Measurements from ENCODE around the gene NFKBIE. TPM values are rescaled to one million over a fixed set of nuclear protein-coding genes. Genes with fewer than 3 reads are reported as not detected.

The NFKBIE gene
- total RNA-seq, 1 experiment from 2014 or later = 7.6 TPM

GRCh38 chr6:44309631-44310030 is 44.3 kb upstream of the NFKBIE start:
- H3K9me3 ChIP-seq (ENCODE audit: control insufficient read depth in 1 of 2, insufficient read depth in 1 of 2, low read depth in 1 of 2, low read length in 2 of 2) = no peaks in the 10 kb centered on the region
- DNase-seq (ENCODE audit: low read depth, low spot score) (no peak), ATAC-seq (no peak)
- no peaks in the 10 kb centered on the region for H3K9me2 ChIP-seq (ENCODE audit: insufficient read depth)
- no peak overlapping the region for H3K4me3 ChIP-seq (replicated peaks in 1 of 2; ENCODE audit: low read depth in 1 of 2, low read length in 2 of 2)
- H3K4me1 ChIP-seq (ENCODE audit: control insufficient read depth in 1 of 2, insufficient read depth in 2 of 2, low read length in 2 of 2) = peaks cover 6 to 16% of the 10 kb centered on the region in 2 experiments
- no peaks in the 10 kb centered on the region for H3K27me3 ChIP-seq (ENCODE audit: insufficient read depth, low read length)
- CTCF ChIA-PET = no interaction called here
- RAD21 ChIA-PET (ENCODE audit: low non-redundant PET in 1 of 2, low total read pairs in 2 of 2, uncharacterized antibody in 2 of 2, unreplicated experiment in 2 of 2) = no interaction called here
- peaks cover 28 to 48% of the 10 kb centered on the region in 2 experiments; a peak in 3 of 4 replicates for H3K36me3 ChIP-seq (ENCODE audit: control insufficient read depth in 1 of 2, insufficient read depth in 2 of 2, low read length in 2 of 2)
- H4K20me1 ChIP-seq (ENCODE audit: insufficient read depth) = no peaks in the 10 kb centered on the region
- H3K9ac ChIP-seq (ENCODE audit: low read length) = no peak overlapping the region
- no peak overlapping the region for H3K4me2 ChIP-seq (ENCODE audit: low read length)
- POLR2A ChIA-PET = no interaction called here
- intact Hi-C loops (cut with micrococcal nuclease) = no loop called here
- no peak overlapping the region for H3K27ac ChIP-seq (ENCODE audit: low read depth, low read length)
- H2AFZ ChIP-seq (ENCODE audit: low read depth, low read length, poor library complexity, severe bottlenecking) = no peak overlapping the region
- no TSS peak for BruUV-seq (replicated peaks)
- H3K79me2 ChIP-seq (ENCODE audit: insufficient read depth, low read length) = peaks cover 19% of the 10 kb centered on the region
- TF ChIP-seq CBX3 (IDR thresholded peaks at IDR 0.05; ENCODE audit: low read depth) (no peak), ZNF274 (IDR thresholded peaks at IDR 0.05; ENCODE audit: low read depth, low read length) (no peak), TCF7L2 (IDR thresholded peaks at IDR 0.05; ENCODE audit: borderline replicate concordance, extremely low read depth, insufficient read depth, insufficient read length) (no peak), ELF1 (IDR thresholded peaks at IDR 0.05; ENCODE audit: borderline replicate concordance, low read depth) (no peak), ATF3 (IDR thresholded peaks at IDR 0.05) (no peak), SP1 (IDR thresholded peaks at IDR 0.05; ENCODE audit: low read depth) (no peak), RAD21 (IDR thresholded peaks at IDR 0.05; ENCODE audit: low read depth) (no peak), POLR2AphosphoS5 (IDR thresholded peaks at IDR 0.05; ENCODE audit: low read depth, low read length) (no peak), ZFX (IDR thresholded peaks at IDR 0.05) (no peak), YY1 (IDR thresholded peaks at IDR 0.05; ENCODE audit: extremely low read depth, insufficient replicate concordance, low read depth, low read length) (no peak), POLR2A (IDR thresholded peaks at IDR 0.05; ENCODE audit: borderline replicate concordance, extremely low read depth, insufficient read depth, insufficient read length) (no peak), JUND (IDR thresholded peaks at IDR 0.05) (no peak), FOSL1 (IDR thresholded peaks at IDR 0.05; ENCODE audit: low read depth) (no peak), EZH2phosphoT487 (IDR thresholded peaks at IDR 0.05; ENCODE audit: borderline replicate concordance) (no peak), SRF (IDR thresholded peaks at IDR 0.05; ENCODE audit: low read depth) (no peak), SIN3A (IDR thresholded peaks at IDR 0.05; ENCODE audit: low read depth) (no peak), EZH2 (IDR thresholded peaks at IDR 0.05) (no peak), MAX (IDR thresholded peaks at IDR 0.05) (no peak), CTCF (IDR thresholded peaks at IDR 0.05 in 2 of 3, conservative IDR thresholded peaks at IDR 0.05 in 1 of 3; ENCODE audit: borderline replicate concordance in 1 of 3, insufficient read depth in 1 of 3, low read depth in 2 of 3, low read length in 2 of 3) (no peak)

All from HCT116 (cell line).